NT2/D1 (cell line): Measurements from ENCODE around the gene DDX31.

ENCODE experiments used
- SUZ12 ChIP-seq: IDR thresholded peaks from 2 replicates; pipeline ENCODE4 v1.6.1; 2011; ENCODE audit not compliant: insufficient read length, insufficient read depth; ENCODE audit errors: extremely low read depth
- ZNF274 ChIP-seq: IDR thresholded peaks from 2 replicates; pipeline ENCODE4 v1.6.1; 2011; ENCODE audit warnings: mild to moderate bottlenecking, low read depth, low read length

- TF ChIP-seq SUZ12, result no peak
- no peak for TF ChIP-seq ZNF274
Measured at GRCh38 chr9:132674485-132674884, 4.7 kb upstream of the DDX31 start.
